Motor neuron (in vitro differentiated cells): Measurements from ENCODE around the gene PSME3IP1. TPM values are rescaled to one million over a fixed set of nuclear protein-coding genes. Genes with fewer than 3 reads are reported as not detected.
"Not testable (repeated sequence)": the region's sequence is repeated elsewhere in the genome, so short reads cannot be mapped to it uniquely, and the experiment has no call there.

Experiments
- ATAC-seq, 8 experiments: fragments of 200-7000 bp; cut with Tn5 transposase; replicated peaks in 6 of 8; 2 replicates each; pipeline ENCODE4 v1.8.0; 2021; ENCODE audit warnings: mild to moderate bottlenecking in 8 of 8, moderate library complexity in 8 of 8
- H3K27ac ChIP-seq, 2 donors: fragments of 250-450 bp; sonication (Bioruptor Pico); 2 replicates each; pipeline ENCODE4 v1.9.0; 2021; ENCODE audit warnings: antibody characterized with exemption in 2 of 2, mild to moderate bottlenecking in 2 of 2, moderate library complexity in 1 of 2
- H3K4me1 ChIP-seq, 2 donors: fragments of 250-450 bp; sonication (Bioruptor Pico); replicated peaks in 1 of 2; 2 replicates each; pipeline ENCODE4 v1.6.1; 2021; ENCODE audit warnings: antibody characterized with exemption in 2 of 2, mild to moderate bottlenecking in 2 of 2, moderate library complexity in 1 of 2
- H3K4me3 ChIP-seq, 5 donors: fragments of 250-450 bp; sonication (Bioruptor Pico); 2 replicates each; pipeline ENCODE4 v1.9.0; 2021; ENCODE audit warnings: antibody characterized with exemption in 5 of 5, mild to moderate bottlenecking in 5 of 5, moderate library complexity in 4 of 5
- WGBS, 10 experiments: fragments of 450-650 bp; shearing (Covaris generic); methylation state at CpG; one replicate each; pipeline ENCODE4 v1.0.0; 2022; 5-methylcytosine and 5-hydroxymethylcytosine counted together
- in situ Hi-C, 9 experiments: fragments of 400-800 bp; cut with MboI; loops; one replicate each; pipeline ENCODE4 v1.15.0; 2021; ENCODE audit warnings: low sequenced_read_pairs in 9 of 9, low pct_unique_long_range_greater_than_20kb in 2 of 9; ENCODE audit not compliant: unreplicated experiment in 9 of 9
- total RNA-seq, 8 experiments: library from RNA; unstranded; fragments of 300-600 nt; gene quantifications; 2 replicates each; pipeline versions ENCODE4 v1.2.3 to v1.2.4, GENCODE V29; 2022

PSME3IP1 gene
- total RNA-seq, 8 experiments from 2014 or later = 95.9 to 145 (median 106) TPM

DNA sequence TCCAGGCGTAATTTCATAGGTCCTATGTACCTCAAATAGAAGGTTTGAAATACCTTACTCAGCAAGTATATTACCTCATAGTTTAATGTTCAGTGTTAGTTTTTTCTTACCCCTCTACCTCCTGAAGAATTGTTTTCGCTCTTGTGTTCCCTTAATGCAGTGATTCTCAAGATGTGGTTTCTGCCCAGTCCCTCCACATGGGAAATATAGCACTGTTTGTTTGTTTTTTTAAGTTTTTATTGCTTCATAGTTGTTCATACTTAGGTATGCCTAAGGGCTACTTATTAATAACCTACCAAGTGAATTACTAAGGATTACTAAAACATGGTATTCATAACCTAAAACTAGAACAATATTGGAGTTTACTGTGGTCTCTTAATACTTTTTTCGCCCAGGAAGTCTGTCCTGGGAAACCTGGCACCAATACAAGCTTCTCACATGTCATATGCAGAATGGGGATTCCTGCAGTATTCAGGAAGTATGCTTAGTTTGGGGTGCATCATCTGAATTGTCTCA, 5.3 kb upstream of the PSME3IP1 start:
- no peak for ATAC-seq
- 17 to 100% (median 81%) methylated on average over 1 to 3 of the region's 3 CpGs; no CpG with 5 or more reads in 1 of the 10 experiments for WGBS, 10 experiments
- in situ Hi-C loops = no loop called here
- H3K27ac ChIP-seq = no peak overlapping the region
- peaks cover 7 to 8% of the 10 kb centered on the region in 2 donors for H3K4me1 ChIP-seq
- no peak overlapping the region for H3K4me3 ChIP-seq

DNA sequence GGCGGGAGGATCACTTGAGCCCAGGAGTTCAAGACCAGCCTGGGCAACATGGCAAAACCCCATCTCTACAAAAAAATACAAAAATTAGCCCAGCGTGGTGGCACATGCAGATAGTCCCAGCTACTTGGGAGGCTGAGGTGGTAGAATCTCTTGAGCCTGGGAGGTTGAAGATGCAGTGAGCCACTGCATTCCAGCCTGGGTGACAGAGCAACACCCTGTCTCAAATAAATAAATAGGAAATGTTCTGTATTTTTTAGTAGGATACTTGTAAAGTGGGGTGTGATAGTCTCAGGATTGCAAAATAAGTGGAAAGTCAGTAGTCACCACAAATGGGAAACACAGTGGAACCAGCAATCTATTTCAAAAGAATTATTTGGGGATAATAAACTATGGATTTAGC, 4.3 kb upstream of the PSME3IP1 start:
- WGBS, 10 experiments = 67 to 100% (median 100%) methylated on average over 1 to 2 of the region's 2 CpGs; no CpG with 5 or more reads in 2 of the 10 experiments

DNA sequence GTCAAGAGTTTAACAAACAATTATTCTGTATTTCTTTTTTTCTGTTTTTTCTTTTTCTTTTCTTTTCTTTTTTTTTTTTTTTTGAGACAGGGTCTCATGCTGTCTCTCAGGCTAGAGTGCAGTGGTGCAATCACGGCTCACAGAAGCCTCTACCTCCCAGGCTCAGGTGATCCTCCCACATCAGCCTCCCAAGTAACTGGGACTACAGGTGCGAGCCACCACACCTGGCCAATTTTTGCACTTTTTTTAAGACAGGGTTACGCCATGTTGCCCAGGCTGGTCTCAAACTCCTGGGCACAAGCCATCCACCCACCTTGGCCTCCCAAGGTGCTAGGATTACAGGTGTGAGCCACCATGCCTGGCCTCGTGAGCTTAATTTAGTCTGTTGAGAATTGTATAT, 3.7 kb upstream of the PSME3IP1 start:
- H3K27ac ChIP-seq, ATAC-seq, H3K4me3 ChIP-seq, in situ Hi-C loops: not testable (repeated sequence)
- H3K4me1 ChIP-seq = peaks cover 9 to 10% of the 10 kb centered on the region in 2 donors
- WGBS, 10 experiments = 92 to 100% (median 100%) methylated on average over 1 to 4 of the region's 4 CpGs; no CpG with 5 or more reads in 3 of the 10 experiments

More for the DNA sequence above, 4.3 kb upstream of the PSME3IP1 start:
- in situ Hi-C loops = no loop called here
- Histone ChIP-seq H3K27ac (no peak overlapping the region), H3K4me3 (no peak overlapping the region), H3K4me1 (peaks cover 7 to 8% of the 10 kb centered on the region in 2 donors)
- no peak for ATAC-seq

DNA sequence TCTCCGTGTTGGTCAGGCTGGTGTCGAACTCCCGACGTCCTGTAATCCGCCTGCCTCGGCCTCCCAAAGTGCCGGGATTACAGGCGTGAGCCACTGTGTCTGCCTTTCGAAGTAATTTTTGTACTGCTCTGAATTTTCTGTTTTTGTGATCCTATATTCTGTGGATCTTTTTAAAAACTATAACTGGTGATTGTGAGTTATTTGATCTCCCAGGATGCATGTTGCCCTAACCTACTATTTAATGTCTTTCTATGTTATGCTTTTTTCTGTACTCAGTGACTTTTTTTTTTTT, 2.8 kb upstream of the PSME3IP1 start:
- Histone ChIP-seq H3K4me1 (peaks cover 13 to 15% of the 10 kb centered on the region in 2 donors), H3K27ac (no peak overlapping the region), H3K4me3 (peak overlapping the region in 1 of 5 donors; percentile 94)
- in situ Hi-C loops = no loop called here
- WGBS, 10 experiments = 70 to 100% (median 100%) methylated on average over 2 to 7 of the region's 9 CpGs; no CpG with 5 or more reads in 3 of the 10 experiments
- no peak for ATAC-seq

DNA sequence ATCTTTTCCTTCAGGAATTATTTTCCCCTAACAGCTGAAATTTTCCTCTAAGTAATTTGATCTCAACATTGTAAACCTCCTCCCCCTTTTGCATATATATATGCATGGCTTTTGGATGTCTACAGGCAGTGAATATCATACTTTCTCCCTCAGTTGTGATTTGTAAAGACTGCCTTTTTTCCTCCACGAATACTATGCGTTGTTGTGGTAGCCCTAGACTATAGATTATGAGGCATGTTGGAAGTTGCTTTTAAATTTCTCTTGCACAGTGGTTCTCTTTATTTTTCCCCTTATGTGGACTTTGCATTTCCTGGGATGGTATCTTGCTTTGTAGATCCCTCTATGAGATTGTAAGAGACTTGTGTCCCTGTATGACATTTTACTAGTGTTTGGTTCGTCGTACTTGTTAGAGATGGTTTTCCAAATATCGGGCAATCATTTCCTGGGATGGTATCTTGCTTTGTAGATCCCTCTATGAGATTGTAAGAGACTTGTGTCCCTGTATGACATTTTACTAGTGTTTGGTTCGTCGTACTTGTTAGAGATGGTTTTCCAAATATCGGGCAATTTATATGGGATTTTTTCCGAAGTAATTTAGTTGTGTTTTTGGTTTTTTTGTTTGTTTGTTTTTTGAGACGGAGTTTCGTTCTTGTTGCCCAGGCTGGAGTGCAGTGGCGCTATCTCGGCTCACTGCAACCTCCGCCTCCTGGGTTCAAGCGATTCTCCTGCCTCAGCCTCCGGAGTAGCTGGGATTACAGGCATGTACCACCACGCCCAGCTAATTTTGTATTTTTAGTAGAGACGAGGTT, 2.3 kb upstream of the PSME3IP1 start:
- 38 to 100% (median 75%) methylated on average over 1 to 12 of the region's 18 CpGs; no CpG with 5 or more reads in 2 of the 10 experiments for WGBS, 10 experiments
- in situ Hi-C loops, ATAC-seq, H3K27ac ChIP-seq: not testable (repeated sequence)
- H3K4me3 ChIP-seq = peak overlapping the region; percentile 73 to 94 (median 82)
- peaks cover 13 to 15% of the 10 kb centered on the region in 2 donors for H3K4me1 ChIP-seq

DNA sequence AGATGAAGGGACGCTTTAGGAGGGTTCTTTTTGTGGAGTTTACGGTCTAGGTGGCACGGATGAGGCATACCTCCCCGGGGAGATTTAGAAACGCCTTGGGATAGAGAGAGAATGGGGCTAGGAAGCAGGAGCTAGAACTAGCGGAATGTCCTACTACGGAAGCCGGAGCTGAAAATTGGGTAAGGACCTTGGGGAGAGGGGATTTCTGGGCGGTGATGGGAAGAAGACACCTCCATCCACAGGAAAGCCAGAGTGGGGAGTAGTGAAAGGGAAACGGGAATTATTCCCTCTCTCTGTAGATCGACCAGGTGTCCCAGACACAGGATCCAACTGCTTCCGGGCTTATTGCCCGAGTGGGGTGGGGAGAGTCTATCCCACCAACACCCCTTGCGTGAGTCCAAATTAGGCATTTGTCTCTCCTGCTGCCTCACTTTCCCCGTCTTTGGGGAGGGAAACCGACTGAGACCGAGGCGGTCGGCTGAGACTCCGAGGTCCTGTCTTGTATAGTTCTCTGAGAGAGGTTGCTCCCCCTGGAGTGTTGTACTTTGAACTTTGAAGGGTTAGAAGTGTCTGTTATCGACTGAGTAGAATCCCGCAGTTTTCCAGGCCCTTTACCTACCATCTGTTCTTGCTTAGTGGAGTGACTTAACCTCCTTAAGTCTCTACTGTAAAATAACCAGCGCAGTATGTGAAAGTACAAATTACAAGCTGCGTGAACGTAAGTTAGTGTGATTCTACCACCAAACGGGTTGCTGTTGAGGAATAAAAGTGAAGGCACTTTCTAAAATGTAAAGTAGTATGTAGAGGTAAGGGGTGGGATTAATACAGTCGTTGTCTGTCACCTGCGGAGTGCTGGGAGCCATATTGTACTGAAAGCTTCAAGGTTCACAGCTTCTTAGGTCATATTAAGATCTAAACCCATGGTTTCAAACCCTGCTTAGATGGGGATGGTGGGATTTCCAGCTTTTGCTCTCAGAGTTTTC, 1.3 kb upstream of the PSME3IP1 start:
- Histone ChIP-seq H3K27ac (peak overlapping the region; percentile 94 to 96), H3K4me1 (peaks cover 13 to 15% of the 10 kb centered on the region in 2 donors), H3K4me3 (peak overlapping the region; percentile 73 to 94 (median 82))
- ATAC-seq = peak in 3 of 8 experiments; percentile 1 to 3 (median 2)
- 0 to 8% (median 1%) methylated on average over 1 to 13 of the region's 28 CpGs for WGBS, 10 experiments
- in situ Hi-C loops = no loop called here

DNA sequence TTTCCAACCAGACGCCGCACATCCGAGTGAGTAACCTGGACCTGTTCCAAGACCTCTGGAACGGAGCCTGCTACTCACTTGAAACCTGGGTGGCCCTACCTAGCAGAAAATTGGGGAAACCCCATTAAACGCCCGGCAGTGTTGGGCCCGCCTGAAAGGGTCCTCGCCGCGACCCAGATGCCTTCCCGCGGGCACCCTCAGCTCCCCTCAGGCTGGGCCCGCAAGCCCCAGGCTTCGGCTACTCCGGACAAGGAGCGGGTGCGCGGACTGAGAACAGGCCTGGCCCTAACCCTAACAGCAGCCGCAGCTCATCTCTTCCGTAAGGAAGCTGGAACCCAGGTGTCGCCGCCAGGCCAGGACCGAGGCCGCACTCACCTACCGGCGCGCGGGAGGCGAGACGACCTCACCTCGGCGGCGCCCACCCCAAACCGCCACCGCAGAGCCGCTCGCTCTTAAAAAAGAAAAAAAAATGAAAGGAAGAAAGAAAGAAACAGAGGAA, 344 bp downstream of the PSME3IP1 start:
- peaks cover 13% of the 10 kb centered on the region in 2 donors for H3K4me1 ChIP-seq
- WGBS, 10 experiments = 0 to 3% (median 0%) methylated on average over 3 to 18 of the region's 37 CpGs; no CpG with 5 or more reads in 1 of the 10 experiments
- in situ Hi-C loops = no loop called here
- H3K27ac ChIP-seq = peak overlapping the region; percentile 85 to 87
- peak overlapping the region; percentile 61 to 94 (median 79) for H3K4me3 ChIP-seq
- peak; percentile 17 to 31 (median 22) for ATAC-seq

DNA sequence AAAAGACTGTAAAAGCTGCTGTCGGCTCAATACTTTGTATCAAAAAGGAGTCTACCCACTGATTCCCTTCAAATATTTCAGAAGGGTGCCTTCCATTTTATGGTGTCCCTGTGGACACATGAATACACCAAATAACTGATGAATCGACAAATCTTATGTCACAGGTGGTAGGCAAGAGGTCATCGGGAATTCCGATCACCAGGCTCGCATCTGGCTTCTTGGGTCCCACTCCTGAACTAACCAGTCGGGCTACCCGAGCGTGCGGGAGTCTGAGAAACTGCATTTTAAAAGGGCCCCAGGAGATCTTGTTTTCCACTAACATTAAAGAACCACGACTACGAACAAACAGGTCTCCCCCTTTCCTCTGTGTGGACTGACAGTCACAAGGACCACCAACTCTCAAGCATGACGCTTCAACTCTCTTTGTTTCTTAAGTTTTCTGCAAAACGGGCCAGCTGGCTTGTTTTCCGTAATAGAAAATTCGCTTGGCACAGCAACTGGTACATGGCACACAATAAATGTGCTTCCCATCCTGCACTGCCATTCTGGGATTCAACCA, 873 bp downstream of the PSME3IP1 start:
- in situ Hi-C loops = no loop called here
- WGBS, 10 experiments = 0 to 22% (median 11%) methylated on average over 2 to 15 of the region's 15 CpGs; no CpG with 5 or more reads in 1 of the 10 experiments

DNA sequence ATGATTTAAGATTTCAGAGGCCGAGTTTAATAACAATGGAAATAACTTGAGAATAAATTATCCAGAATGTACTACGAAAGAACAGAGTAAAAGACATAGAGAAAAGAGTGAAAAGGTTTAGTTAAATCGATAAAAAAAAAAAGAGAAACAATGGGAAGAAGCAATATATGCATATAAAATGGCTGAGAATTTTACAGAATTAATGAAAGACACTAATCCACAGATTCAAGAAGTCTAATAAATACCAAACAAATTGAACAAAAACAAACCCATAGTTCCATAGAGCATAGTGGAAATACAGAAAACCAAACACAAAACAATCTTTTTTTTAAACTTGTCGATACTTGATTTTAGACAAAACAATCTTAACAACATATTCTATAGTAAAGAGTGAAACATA, 1.7 kb downstream of the PSME3IP1 start:
- WGBS, 10 experiments = 67 to 97% (median 88%) methylated on average over 3 to 4 of the region's 4 CpGs
- no peak for ATAC-seq

More for the DNA sequence above, 873 bp downstream of the PSME3IP1 start:
- Histone ChIP-seq H3K4me3 (peak overlapping the region; percentile 61 to 94 (median 79)), H3K4me1 (peaks cover 13% of the 10 kb centered on the region in 2 donors), H3K27ac (peak overlapping the region; percentile 85 to 87)
- no peak for ATAC-seq

DNA sequence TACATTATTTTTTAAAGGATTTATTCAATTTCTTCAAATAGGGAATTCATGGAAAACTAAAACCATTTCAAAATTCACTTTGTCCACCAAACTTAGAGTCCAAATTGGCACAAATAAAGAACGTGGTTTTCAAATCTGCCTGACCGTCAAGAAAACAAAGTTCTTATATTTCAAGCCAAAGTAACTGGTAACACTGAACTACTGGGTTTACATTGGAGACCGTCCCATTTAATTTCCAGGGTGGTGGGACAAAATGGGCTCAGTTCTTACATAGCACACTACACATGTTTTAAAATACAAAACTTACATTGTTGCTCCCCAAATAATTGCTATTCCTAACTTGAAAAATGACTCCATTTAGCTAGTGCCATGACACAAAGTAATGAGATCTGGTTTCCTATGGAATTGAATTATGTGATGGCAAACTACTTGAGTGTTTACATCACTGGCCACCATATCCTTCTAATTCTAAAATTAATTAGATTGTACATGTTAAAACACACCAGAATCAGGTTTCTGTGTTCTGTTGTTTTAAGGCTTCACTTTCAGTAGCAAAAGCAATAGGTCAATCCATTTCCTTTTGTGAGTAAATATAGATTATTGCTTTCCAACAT, 6.5 kb downstream of the PSME3IP1 start:
- in situ Hi-C loops = loop anchor here in 1 of 9 experiments (10.0 kb wide), 1 partner anchor 95 kb away; no protein-coding TSS in a partner anchor
- ATAC-seq = peak in 1 of 8 experiments; percentile 62
- no peak overlapping the region for H3K4me3 ChIP-seq
- no peak overlapping the region for H3K27ac ChIP-seq
- H3K4me1 ChIP-seq = peaks cover 3 to 13% of the 10 kb centered on the region in 2 donors
- 54 to 100% (median 74%) methylated on average over 1 to 3 of the region's 3 CpGs; no CpG with 5 or more reads in 1 of the 10 experiments for WGBS, 10 experiments

More for the DNA sequence above, 1.7 kb downstream of the PSME3IP1 start:
- H3K27ac ChIP-seq = no peak overlapping the region
- H3K4me3 ChIP-seq = peak overlapping the region in 2 of 5 donors; percentile 83 to 94
- in situ Hi-C loops = no loop called here
- peaks cover 13 to 18% of the 10 kb centered on the region in 2 donors for H3K4me1 ChIP-seq

DNA sequence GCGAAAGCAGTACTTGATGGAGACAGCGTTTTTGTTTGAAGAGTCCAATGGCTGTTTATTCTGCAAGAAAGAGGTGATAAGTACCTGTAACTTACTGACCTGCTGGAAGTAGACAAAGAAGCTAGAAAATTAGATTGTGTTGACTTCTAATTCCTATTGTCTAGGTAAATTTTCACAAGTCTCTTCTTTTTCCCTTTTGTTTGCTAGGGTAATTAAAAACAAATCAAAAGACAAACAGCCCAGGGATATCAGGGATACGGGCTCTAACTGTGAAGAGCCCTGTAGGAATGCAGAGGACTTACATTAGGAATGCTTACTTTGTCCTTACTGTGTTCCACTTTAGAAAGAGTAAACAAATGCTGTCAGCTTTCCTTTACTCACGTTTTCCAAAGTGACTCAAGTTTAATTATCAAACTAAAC, 7.0 kb downstream of the PSME3IP1 start:
- 17 to 88% (median 66%) methylated on average over 1 to 4 of the region's 4 CpGs for WGBS, 10 experiments
- Histone ChIP-seq H3K27ac (no peak overlapping the region), H3K4me1 (peaks cover 0 to 10% of the 10 kb centered on the region in 2 donors), H3K4me3 (no peak overlapping the region)
- peak in 4 of 8 experiments; percentile 15 to 83 (median 54) for ATAC-seq
- in situ Hi-C loops = loop anchor here in 1 of 9 experiments (10.0 kb wide), 1 partner anchor 94 kb away; no protein-coding TSS in a partner anchor
